ENCODE measurements around the gene CKS1B. TPM values are rescaled to one million over a fixed set of nuclear protein-coding genes. Genes with fewer than 3 reads are reported as not detected.

CKS1B gene
- polyA plus RNA-seq, 1 donor from 2014 or later = 29.0 TPM

DNA sequence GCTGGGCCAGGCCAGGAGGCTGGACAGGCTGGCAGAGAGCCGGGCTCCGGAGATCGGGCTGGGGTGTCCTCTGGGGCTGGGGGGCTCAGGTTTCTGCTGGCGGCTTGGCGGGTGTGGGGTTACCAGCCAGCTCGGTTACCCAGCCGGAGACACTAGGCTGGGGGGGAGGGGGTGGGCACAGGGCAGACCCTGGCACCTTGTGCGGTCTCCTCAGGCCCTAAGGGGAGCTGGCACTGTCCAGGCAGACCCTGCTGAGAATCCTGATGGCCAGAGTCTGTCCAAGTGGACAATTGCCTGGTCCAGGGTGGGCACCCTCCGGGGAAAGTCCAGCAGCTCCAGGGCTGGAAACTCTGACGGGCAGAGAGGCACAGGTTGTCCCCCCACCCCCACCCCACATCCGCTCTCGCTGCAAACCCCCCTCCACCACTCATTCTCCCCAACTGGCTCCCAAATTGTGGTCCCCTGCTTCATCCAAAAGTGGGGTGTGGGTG is 34.8 kb downstream of the CKS1B start:
- no peaks in the 10 kb centered on the region for H3F3A ChIP-seq (ENCODE audit: insufficient read depth, low read length, poor library complexity, severe bottlenecking)
- H3K79me2 ChIP-seq (replicated peaks; ENCODE audit: insufficient read depth, low read length) = no peaks in the 10 kb centered on the region
- H3K9me3 ChIP-seq (ENCODE audit: low read length) = no peaks in the 10 kb centered on the region
- H3K9ac ChIP-seq (ENCODE audit: low read length) = no peak overlapping the region
- no peaks in the 10 kb centered on the region for H4K20me1 ChIP-seq (ENCODE audit: insufficient read depth)
- TF ChIP-seq EZH2 (IDR thresholded peaks at IDR 0.05; ENCODE audit: borderline replicate concordance, insufficient read depth, low read length, poor library complexity, severe bottlenecking) (no peak), MXI1 (conservative IDR thresholded peaks at IDR 0.05; ENCODE audit: poor library complexity, severe bottlenecking) (no peak), POLR2AphosphoS5 (IDR thresholded peaks at IDR 0.05) (no peak), TAF1 (IDR thresholded peaks at IDR 0.05; ENCODE audit: low read depth) (no peak), RAD21 (conservative IDR thresholded peaks at IDR 0.05) (no peak), EP300 (conservative IDR thresholded peaks at IDR 0.05; ENCODE audit: poor library complexity, severe bottlenecking) (no peak)
- TF ChIP-seq, protein P1, sequence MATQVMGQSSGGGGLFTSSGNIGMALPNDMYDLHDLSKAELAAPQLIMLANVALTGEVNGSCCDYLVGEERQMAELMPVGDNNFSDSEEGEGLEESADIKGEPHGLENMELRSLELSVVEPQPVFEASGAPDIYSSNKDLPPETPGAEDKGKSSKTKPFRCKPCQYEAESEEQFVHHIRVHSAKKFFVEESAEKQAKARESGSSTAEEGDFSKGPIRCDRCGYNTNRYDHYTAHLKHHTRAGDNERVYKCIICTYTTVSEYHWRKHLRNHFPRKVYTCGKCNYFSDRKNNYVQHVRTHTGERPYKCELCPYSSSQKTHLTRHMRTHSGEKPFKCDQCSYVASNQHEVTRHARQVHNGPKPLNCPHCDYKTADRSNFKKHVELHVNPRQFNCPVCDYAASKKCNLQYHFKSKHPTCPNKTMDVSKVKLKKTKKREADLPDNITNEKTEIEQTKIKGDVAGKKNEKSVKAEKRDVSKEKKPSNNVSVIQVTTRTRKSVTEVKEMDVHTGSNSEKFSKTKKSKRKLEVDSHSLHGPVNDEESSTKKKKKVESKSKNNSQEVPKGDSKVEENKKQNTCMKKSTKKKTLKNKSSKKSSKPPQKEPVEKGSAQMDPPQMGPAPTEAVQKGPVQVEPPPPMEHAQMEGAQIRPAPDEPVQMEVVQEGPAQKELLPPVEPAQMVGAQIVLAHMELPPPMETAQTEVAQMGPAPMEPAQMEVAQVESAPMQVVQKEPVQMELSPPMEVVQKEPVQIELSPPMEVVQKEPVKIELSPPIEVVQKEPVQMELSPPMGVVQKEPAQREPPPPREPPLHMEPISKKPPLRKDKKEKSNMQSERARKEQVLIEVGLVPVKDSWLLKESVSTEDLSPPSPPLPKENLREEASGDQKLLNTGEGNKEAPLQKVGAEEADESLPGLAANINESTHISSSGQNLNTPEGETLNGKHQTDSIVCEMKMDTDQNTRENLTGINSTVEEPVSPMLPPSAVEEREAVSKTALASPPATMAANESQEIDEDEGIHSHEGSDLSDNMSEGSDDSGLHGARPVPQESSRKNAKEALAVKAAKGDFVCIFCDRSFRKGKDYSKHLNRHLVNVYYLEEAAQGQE (IDR thresholded peaks at IDR 0.05; ENCODE audit: borderline replicate concordance) = no peak
- TF ChIP-seq, protein P2, sequence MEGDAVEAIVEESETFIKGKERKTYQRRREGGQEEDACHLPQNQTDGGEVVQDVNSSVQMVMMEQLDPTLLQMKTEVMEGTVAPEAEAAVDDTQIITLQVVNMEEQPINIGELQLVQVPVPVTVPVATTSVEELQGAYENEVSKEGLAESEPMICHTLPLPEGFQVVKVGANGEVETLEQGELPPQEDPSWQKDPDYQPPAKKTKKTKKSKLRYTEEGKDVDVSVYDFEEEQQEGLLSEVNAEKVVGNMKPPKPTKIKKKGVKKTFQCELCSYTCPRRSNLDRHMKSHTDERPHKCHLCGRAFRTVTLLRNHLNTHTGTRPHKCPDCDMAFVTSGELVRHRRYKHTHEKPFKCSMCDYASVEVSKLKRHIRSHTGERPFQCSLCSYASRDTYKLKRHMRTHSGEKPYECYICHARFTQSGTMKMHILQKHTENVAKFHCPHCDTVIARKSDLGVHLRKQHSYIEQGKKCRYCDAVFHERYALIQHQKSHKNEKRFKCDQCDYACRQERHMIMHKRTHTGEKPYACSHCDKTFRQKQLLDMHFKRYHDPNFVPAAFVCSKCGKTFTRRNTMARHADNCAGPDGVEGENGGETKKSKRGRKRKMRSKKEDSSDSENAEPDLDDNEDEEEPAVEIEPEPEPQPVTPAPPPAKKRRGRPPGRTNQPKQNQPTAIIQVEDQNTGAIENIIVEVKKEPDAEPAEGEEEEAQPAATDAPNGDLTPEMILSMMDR (IDR thresholded peaks at IDR 0.05; ENCODE audit: poor library complexity, severe bottlenecking) = no peak
- no peaks in the 10 kb centered on the region for H3K9me2 ChIP-seq (ENCODE audit: insufficient read depth, low read length)
- no peak overlapping the region for H3K27ac ChIP-seq (ENCODE audit: low read length)
- H3K27me3 ChIP-seq (ENCODE audit: insufficient read depth, low read depth, low read length) = no peaks in the 10 kb centered on the region
- H3K36me3 ChIP-seq (ENCODE audit: insufficient read depth, low read length) = no peaks in the 10 kb centered on the region
- no peak overlapping the region for H3K4me2 ChIP-seq (ENCODE audit: low read length)
- no peak overlapping the region for H3K4me3 ChIP-seq (ENCODE audit: low read length)
- no peak overlapping the region for H2AFZ ChIP-seq (ENCODE audit: low read depth, low read length)

DNA sequence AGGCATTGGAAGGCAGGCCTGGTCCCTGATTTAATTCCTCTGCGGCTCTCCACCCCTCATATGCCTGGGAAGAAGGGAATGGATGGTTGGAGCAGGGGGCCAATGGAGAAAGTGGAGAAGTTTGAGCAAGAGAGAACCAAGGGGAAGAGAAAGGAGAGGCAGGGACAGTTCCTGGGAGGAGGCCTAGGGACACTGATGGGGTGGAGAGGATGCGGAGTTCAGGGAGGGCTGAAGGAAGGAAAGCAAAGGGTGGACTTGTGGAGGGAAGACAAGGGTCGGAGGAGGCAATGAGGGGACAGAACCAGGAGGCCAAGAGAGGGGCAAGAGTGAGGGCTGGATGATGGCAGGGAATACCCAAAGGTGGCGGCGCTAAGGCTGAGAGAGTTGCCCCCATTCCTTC is 35.3 kb downstream of the CKS1B start:
- H3K36me3 ChIP-seq (ENCODE audit: insufficient read depth, low read length) = no peaks in the 10 kb centered on the region
- no peaks in the 10 kb centered on the region for H3F3A ChIP-seq (ENCODE audit: insufficient read depth, low read length, poor library complexity, severe bottlenecking)
- H3K9me2 ChIP-seq (ENCODE audit: insufficient read depth, low read length) = no peaks in the 10 kb centered on the region
- H3K9ac ChIP-seq (ENCODE audit: low read length) = no peak overlapping the region
- no peaks in the 10 kb centered on the region for H4K20me1 ChIP-seq (ENCODE audit: insufficient read depth)
- H3K4me2 ChIP-seq (ENCODE audit: low read length) = no peak overlapping the region
- no peak overlapping the region for H2AFZ ChIP-seq (ENCODE audit: low read depth, low read length)
- H3K9me3 ChIP-seq (ENCODE audit: low read length) = no peaks in the 10 kb centered on the region
- H3K4me3 ChIP-seq (ENCODE audit: low read length) = no peak overlapping the region
- TF ChIP-seq TAF1 (IDR thresholded peaks at IDR 0.05; ENCODE audit: low read depth) (no peak), SMC3 (conservative IDR thresholded peaks at IDR 0.05; ENCODE audit: poor library complexity) (no peak), EZH2 (IDR thresholded peaks at IDR 0.05; ENCODE audit: borderline replicate concordance, insufficient read depth, low read length, poor library complexity, severe bottlenecking) (no peak), MXI1 (conservative IDR thresholded peaks at IDR 0.05; ENCODE audit: poor library complexity, severe bottlenecking) (no peak), EP300 (conservative IDR thresholded peaks at IDR 0.05; ENCODE audit: poor library complexity, severe bottlenecking) (no peak), POLR2AphosphoS5 (IDR thresholded peaks at IDR 0.05) (no peak)
- TF ChIP-seq, protein P1 (IDR thresholded peaks at IDR 0.05; ENCODE audit: borderline replicate concordance) = no peak
- TF ChIP-seq, protein P2 (IDR thresholded peaks at IDR 0.05; ENCODE audit: poor library complexity, severe bottlenecking) = no peak
- H3K27me3 ChIP-seq (ENCODE audit: insufficient read depth, low read depth, low read length) = no peaks in the 10 kb centered on the region
- no peaks in the 10 kb centered on the region for H3K79me2 ChIP-seq (replicated peaks; ENCODE audit: insufficient read depth, low read length)
- H3K27ac ChIP-seq (ENCODE audit: low read length) = no peak overlapping the region
